Natural killer cell treated with Interleukin-12 subunit alpha and Interleukin-12 subunit beta and Interleukin-15 and Interleukin-18, amount 100 ng/mL, for 72 hours (primary cell): Measurements from ENCODE around the gene PMS2. TPM values are rescaled to one million over a fixed set of nuclear protein-coding genes. Genes with fewer than 3 reads are reported as not detected.
"Not testable (repeated sequence)": the region's sequence is repeated elsewhere in the genome, so short reads cannot be mapped to it uniquely, and the experiment has no call there.

Experiments
- ATAC-seq, 2 donors: fragments of 150-1000 bp; cut with Tn5 transposase in 1 of 2; sonication (Bioruptor Pico), chemical (Tn5 transposase) in 1 of 2; 2 replicates each; pipeline ENCODE4 v1.10.0; 2021
- DNase-seq: peaks from one replicate; pipeline ENCODE4 v3.0.0; 2022; ENCODE audit warnings: low spot score
- H3K27ac Mint-ChIP-seq, 2 donors: 1 replicate in 1 of 2; 2 replicates in 1 of 2; pipeline ENCODE4 v1.8.0; 2022; ENCODE audit warnings: mixed read lengths in 2 of 2, mild to moderate bottlenecking in 1 of 2, moderate library complexity in 1 of 2
- H3K27me3 Mint-ChIP-seq, 2 donors: 1 replicate in 1 of 2; 2 replicates in 1 of 2; pipeline ENCODE4 v1.8.0; 2022; ENCODE audit warnings: mixed read lengths in 2 of 2
- H3K36me3 Mint-ChIP-seq: one replicate; pipeline ENCODE4 v1.8.0; 2022; ENCODE audit warnings: mixed read lengths
- H3K4me1 Mint-ChIP-seq, 2 donors: 1 replicate in 1 of 2; 2 replicates in 1 of 2; pipeline ENCODE4 v1.8.0; 2022; ENCODE audit warnings: low read depth in 2 of 2, mixed read lengths in 2 of 2, mild to moderate bottlenecking in 1 of 2
- H3K4me3 Mint-ChIP-seq: one replicate; pipeline ENCODE4 v1.8.0; 2022; ENCODE audit warnings: mixed read lengths
- H3K9me3 Mint-ChIP-seq: 2 replicates; pipeline ENCODE4 v1.8.0; 2022; ENCODE audit warnings: mixed read lengths
- total RNA-seq, 2 donors: library from RNA; stranded (reverse); gene quantifications; one replicate each; pipeline ENCODE4 v1.2.3, GENCODE V29; 2022

The PMS2 gene
- total RNA-seq, result 10 to 100 TPM; 14.6 to 20.0 TPM

GRCh38 chr7:6008668-6009611, at the start of gene PMS2, which contains the start of gene AIMP2:
Gene PMS2 (minus strand): TSS chr7:6009049. CDS start chr7:6009019, 30 bp downstream.
Gene AIMP2 (plus strand): TSS chr7:6009272. CDS start chr7:6009364, 92 bp downstream.
- H3K27ac Mint-ChIP-seq, result peak within 1 kb of the TSS; percentile 73 to 87
- peaks cover 5% of the 10 kb centered on the region for H3K36me3 Mint-ChIP-seq
- no peaks in the 10 kb centered on the region for H3K9me3 Mint-ChIP-seq
- peak; percentile 98 to 99 for ATAC-seq
- peak; percentile 98 for DNase-seq
- H3K4me3 Mint-ChIP-seq, result peak within 1 kb of the TSS; percentile 93
- H3K27me3 Mint-ChIP-seq, result no peaks in the 10 kb centered on the region
- peaks cover 24 to 29% of the 10 kb centered on the region in 2 donors for H3K4me1 Mint-ChIP-seq

- peak overlapping the region; percentile 98 for H3K4me3 Mint-ChIP-seq
- H3K4me1 Mint-ChIP-seq, result peaks cover 13 to 16% of the 10 kb centered on the region in 2 donors
- no peaks in the 10 kb centered on the region for H3K27me3 Mint-ChIP-seq
- peak overlapping the region; percentile 96 to 97 for H3K27ac Mint-ChIP-seq
- no peak for ATAC-seq
- no peaks in the 10 kb centered on the region for H3K9me3 Mint-ChIP-seq
- no peak for DNase-seq
- H3K36me3 Mint-ChIP-seq, result peaks cover 4% of the 10 kb centered on the region
These were observed 48.7 kb upstream of the PMS2 start for GRCh38 chr7:6057316-6058129.

GRCh38 chr7:6056616-6057015, 47.8 kb upstream of the PMS2 start:
- DNase-seq (no peak), ATAC-seq (no peak)
- Mint-ChIP-seq H3K27me3 (no peaks in the 10 kb centered on the region), H3K36me3 (peaks cover 4% of the 10 kb centered on the region), H3K4me1 (peaks cover 13 to 16% of the 10 kb centered on the region in 2 donors), H3K4me3 (no peak overlapping the region), H3K9me3 (no peaks in the 10 kb centered on the region), H3K27ac (no peak overlapping the region)

GRCh38 chr7:6051185-6051584, 42.3 kb upstream of the PMS2 start:
- H3K4me1 Mint-ChIP-seq, H3K36me3 Mint-ChIP-seq, H3K9me3 Mint-ChIP-seq, H3K4me3 Mint-ChIP-seq, ATAC-seq, H3K27me3 Mint-ChIP-seq, DNase-seq, H3K27ac Mint-ChIP-seq: not testable (repeated sequence)

GRCh38 chr7:6049780-6050179, 40.9 kb upstream of the PMS2 start:
- Mint-ChIP-seq H3K4me3 (no peak overlapping the region), H3K36me3 (peaks cover 6% of the 10 kb centered on the region), H3K9me3 (no peaks in the 10 kb centered on the region), H3K27ac (no peak overlapping the region), H3K27me3 (no peaks in the 10 kb centered on the region), H3K4me1 (peaks cover 0 to 2% of the 10 kb centered on the region in 2 donors)
- no peak for DNase-seq
- no peak for ATAC-seq

- no peak for DNase-seq
- Mint-ChIP-seq H3K9me3 (no peaks in the 10 kb centered on the region), H3K36me3 (peaks cover 14% of the 10 kb centered on the region), H3K27ac (no peak overlapping the region), H3K4me3 (no peak overlapping the region), H3K27me3 (no peaks in the 10 kb centered on the region), H3K4me1 (peaks cover 24 to 28% of the 10 kb centered on the region in 2 donors)
- no peak for ATAC-seq
These were observed 26.8 kb upstream of the PMS2 start for GRCh38 chr7:6035686-6036085.

GRCh38 chr7:6035165-6035564, 26.3 kb upstream of the PMS2 start:
- Mint-ChIP-seq H3K36me3 (peaks cover 10% of the 10 kb centered on the region), H3K9me3 (no peaks in the 10 kb centered on the region), H3K4me1 (peaks cover 24 to 29% of the 10 kb centered on the region in 2 donors), H3K4me3 (no peak overlapping the region), H3K27me3 (no peaks in the 10 kb centered on the region), H3K27ac (no peak overlapping the region)
- no peak for DNase-seq
- no peak for ATAC-seq

- DNase-seq, result no peak
- Mint-ChIP-seq H3K36me3 (peaks cover 5% of the 10 kb centered on the region), H3K4me1 (peaks cover 24 to 29% of the 10 kb centered on the region in 2 donors), H3K27ac (peak overlapping the region in 1 of 2 donors; percentile 69), H3K4me3 (peak overlapping the region; percentile 44), H3K9me3 (no peaks in the 10 kb centered on the region), H3K27me3 (no peaks in the 10 kb centered on the region)
- no peak for ATAC-seq
These were observed 23.8 kb upstream of the PMS2 start for GRCh38 chr7:6032641-6033040.

GRCh38 chr7:6032167-6032566, 23.3 kb upstream of the PMS2 start:
- DNase-seq, result no peak
- H3K27ac Mint-ChIP-seq, result peak overlapping the region; percentile 60 to 69
- H3K9me3 Mint-ChIP-seq, result no peaks in the 10 kb centered on the region
- H3K27me3 Mint-ChIP-seq, result no peaks in the 10 kb centered on the region
- no peak for ATAC-seq
- peaks cover 29 to 32% of the 10 kb centered on the region in 2 donors for H3K4me1 Mint-ChIP-seq
- peaks cover 5% of the 10 kb centered on the region for H3K36me3 Mint-ChIP-seq
- peak overlapping the region; percentile 44 for H3K4me3 Mint-ChIP-seq

- H3K9me3 Mint-ChIP-seq, result no peaks in the 10 kb centered on the region
- peaks cover 35 to 38% of the 10 kb centered on the region in 2 donors for H3K4me1 Mint-ChIP-seq
- DNase-seq, result no peak
- H3K27me3 Mint-ChIP-seq, result no peaks in the 10 kb centered on the region
- peak overlapping the region; percentile 38 for H3K4me3 Mint-ChIP-seq
- peaks cover 8% of the 10 kb centered on the region for H3K36me3 Mint-ChIP-seq
- peak; percentile 46 to 56 for ATAC-seq
- H3K27ac Mint-ChIP-seq, result peak overlapping the region; percentile 60 to 69
These were observed 22.7 kb upstream of the PMS2 start for GRCh38 chr7:6031567-6031966.

- Mint-ChIP-seq H3K27ac (peak within 1 kb of the TSS; percentile 60 to 69), H3K27me3 (no peaks in the 10 kb centered on the region), H3K36me3 (peaks cover 11% of the 10 kb centered on the region), H3K4me1 (peaks cover 40 to 44% of the 10 kb centered on the region in 2 donors), H3K4me3 (peak within 1 kb of the TSS; percentile 44), H3K9me3 (no peaks in the 10 kb centered on the region)
- DNase-seq (no peak), ATAC-seq (no peak)
These were observed 22.1 kb upstream of the PMS2 start, which contains the start of gene ANKRD61 for GRCh38 chr7:6030988-6031387. Gene ANKRD61 (plus strand): TSS chr7:6031376. CDS start chr7:6031376, 0 bp downstream.

GRCh38 chr7:6028563-6028962, 19.7 kb upstream of the PMS2 start:
- DNase-seq (no peak), ATAC-seq (no peak)
- Mint-ChIP-seq H3K4me1 (peaks cover 44% of the 10 kb centered on the region in 2 donors), H3K4me3 (no peak overlapping the region), H3K9me3 (no peaks in the 10 kb centered on the region), H3K36me3 (peaks cover 13% of the 10 kb centered on the region), H3K27ac (peak overlapping the region in 1 of 2 donors; percentile 23), H3K27me3 (no peaks in the 10 kb centered on the region)

- H3K36me3 Mint-ChIP-seq, result peaks cover 20% of the 10 kb centered on the region
- no peak for ATAC-seq
- DNase-seq, result no peak
- no peaks in the 10 kb centered on the region for H3K27me3 Mint-ChIP-seq
- H3K4me3 Mint-ChIP-seq, result no peak overlapping the region
- H3K9me3 Mint-ChIP-seq, result no peaks in the 10 kb centered on the region
- H3K4me1 Mint-ChIP-seq, result peaks cover 40 to 42% of the 10 kb centered on the region in 2 donors
- H3K27ac Mint-ChIP-seq, result peak overlapping the region; percentile 91 to 92
These were observed 19.0 kb upstream of the PMS2 start for GRCh38 chr7:6027806-6028365.
